Measurements from ENCODE around the gene MXI1.

MXI1 gene

DNA sequence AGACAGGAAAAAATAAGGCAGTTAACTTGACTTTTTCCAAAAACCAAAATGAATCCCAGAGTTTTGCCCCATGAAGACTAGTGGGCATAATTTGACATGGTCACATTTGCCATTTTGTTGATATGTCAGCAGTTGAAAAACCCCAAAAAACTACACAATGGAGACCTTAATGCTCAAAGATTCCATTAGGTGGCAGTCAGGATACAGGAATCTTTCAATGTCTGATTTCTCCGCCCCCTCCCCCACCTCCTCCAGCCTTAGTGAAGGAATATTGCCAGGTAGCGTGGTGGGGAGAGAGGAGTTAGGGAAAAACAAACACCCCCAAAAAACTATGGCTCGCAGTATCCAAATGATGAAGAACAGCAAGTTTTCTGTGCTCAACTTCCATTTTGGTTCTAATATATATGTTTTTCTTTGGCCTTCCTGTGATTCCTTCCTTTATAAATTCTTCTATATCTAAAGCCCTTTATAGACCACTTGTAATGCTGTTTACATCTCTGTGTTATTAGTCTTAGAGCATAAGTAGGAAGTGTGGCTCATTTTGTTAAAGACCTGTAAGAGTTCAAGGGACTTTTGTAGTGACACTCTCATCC lies 104.0 kb downstream of the MXI1 start:
- H3K9me3 ChIP-seq (ENCODE audit: low read length) = no peaks in the 10 kb centered on the region
- no peak overlapping the region for H3K4me3 ChIP-seq (ENCODE audit: low read depth in 1 of 2, low read length in 2 of 2)
- H3K27ac ChIP-seq (ENCODE audit: low read depth, low read length) = no peak overlapping the region
- H3K4me1 ChIP-seq (ENCODE audit: insufficient read depth, low read length) = no peaks in the 10 kb centered on the region
- H3K36me3 ChIP-seq (ENCODE audit: insufficient read depth, low read length) = no peaks in the 10 kb centered on the region
- H3K9ac ChIP-seq (ENCODE audit: low read length) = no peak overlapping the region
- H3K27me3 ChIP-seq (ENCODE audit: control insufficient read depth in 1 of 2, insufficient read depth in 2 of 2, low read length in 2 of 2) = no peaks in the 10 kb centered on the region

DNA sequence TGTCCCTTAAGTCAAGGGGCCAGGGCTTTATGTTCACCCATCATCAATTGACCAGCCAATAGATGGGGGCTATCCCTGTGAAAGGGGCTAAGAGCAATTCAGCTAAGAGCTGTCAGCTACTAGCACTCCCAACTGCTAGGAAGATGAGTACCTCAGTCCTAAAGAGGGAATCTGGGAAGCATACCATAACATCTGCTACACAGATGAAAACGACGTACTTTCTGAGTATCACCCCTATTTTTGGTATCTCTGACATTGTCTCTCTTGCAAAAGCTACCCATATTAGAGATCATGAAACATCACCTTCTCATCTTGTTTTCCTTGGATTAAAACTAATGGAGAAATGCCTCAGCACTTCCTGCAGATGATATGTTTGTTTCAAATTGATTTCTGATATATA lies 104.8 kb downstream of the MXI1 start:
- H3K4me3 ChIP-seq (ENCODE audit: low read depth in 1 of 2, low read length in 2 of 2) = no peak overlapping the region
- H3K27me3 ChIP-seq (ENCODE audit: control insufficient read depth in 1 of 2, insufficient read depth in 2 of 2, low read length in 2 of 2) = no peaks in the 10 kb centered on the region
- no peak overlapping the region for H3K27ac ChIP-seq (ENCODE audit: low read depth, low read length)
- H3K9ac ChIP-seq (ENCODE audit: low read length) = no peak overlapping the region
- H3K36me3 ChIP-seq (ENCODE audit: insufficient read depth, low read length) = no peaks in the 10 kb centered on the region
- no peaks in the 10 kb centered on the region for H3K9me3 ChIP-seq (ENCODE audit: low read length)
- no peaks in the 10 kb centered on the region for H3K4me1 ChIP-seq (ENCODE audit: insufficient read depth, low read length)

DNA sequence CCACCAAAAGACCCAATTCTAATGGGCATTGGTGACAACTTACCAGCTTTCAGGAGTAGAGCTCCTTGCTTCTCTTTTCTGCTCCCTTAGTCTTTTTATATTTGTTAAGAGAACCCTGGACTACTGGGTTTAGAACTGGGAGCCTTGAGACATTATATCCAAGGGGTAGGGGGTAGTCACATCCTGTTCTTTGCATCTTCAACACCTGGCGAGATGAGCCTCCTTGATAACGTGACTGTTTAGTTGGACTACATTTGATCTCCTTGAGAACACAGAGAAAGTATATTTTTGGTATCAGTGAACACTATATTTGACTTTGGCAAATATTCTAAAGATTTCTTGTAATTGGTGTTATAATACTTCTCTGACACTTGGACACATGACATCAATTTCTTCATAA lies 106.3 kb downstream of the MXI1 start:
- no peaks in the 10 kb centered on the region for H3K4me1 ChIP-seq (ENCODE audit: insufficient read depth, low read length)
- no peak overlapping the region for H3K4me3 ChIP-seq (ENCODE audit: low read depth in 1 of 2, low read length in 2 of 2)
- no peaks in the 10 kb centered on the region for H3K27me3 ChIP-seq (ENCODE audit: control insufficient read depth in 1 of 2, insufficient read depth in 2 of 2, low read length in 2 of 2)
- no peak overlapping the region for H3K9ac ChIP-seq (ENCODE audit: low read length)
- H3K9me3 ChIP-seq (ENCODE audit: low read length) = no peaks in the 10 kb centered on the region
- H3K27ac ChIP-seq (ENCODE audit: low read depth, low read length) = no peak overlapping the region
- no peaks in the 10 kb centered on the region for H3K36me3 ChIP-seq (ENCODE audit: insufficient read depth, low read length)

DNA sequence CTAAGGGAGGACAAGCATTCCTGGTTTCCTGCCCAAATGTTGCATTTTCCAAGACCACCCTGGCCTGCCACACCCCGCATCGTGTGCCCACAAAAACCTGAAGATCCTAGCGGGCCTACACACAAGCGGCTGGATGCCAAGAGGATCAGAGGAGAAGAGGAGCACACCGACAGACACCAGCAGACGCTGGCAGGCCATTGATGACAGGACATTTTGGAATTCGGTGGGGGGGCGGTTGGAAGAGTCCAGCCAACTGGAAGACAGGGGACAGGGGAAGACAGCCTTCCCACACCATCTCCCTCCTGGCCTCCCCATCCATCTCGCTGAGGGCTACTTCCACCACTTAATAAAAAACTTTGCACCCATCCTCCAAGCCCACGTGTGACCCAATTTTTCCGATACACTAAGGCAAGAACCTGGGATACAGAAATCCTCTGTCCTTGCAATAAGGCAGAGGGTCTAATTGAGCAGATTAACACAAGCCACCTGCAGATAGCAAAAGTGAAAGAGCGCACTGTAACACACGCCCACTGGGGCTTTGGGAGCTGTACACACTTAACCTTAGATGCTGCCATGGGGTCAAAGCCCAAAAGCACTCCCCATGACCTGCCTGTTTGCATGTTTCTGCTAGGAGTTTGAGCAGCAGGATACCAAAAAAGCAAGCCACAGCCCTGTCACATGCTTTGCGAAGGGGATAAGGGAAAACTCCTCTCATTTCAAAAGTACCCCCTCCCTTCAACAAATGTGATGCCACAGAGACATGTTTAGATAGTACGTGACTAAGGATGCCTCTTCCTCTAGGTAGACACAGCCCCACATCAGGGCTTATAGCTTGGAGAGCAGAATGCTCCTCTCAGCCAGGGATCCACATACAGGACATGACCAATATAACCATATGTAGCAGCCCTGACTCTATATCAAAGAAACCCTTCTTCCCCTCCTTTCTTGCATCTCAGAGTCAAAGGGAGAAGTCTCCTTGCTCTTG lies 110.8 kb downstream of the MXI1 start:
- no peaks in the 10 kb centered on the region for H3K9me3 ChIP-seq (ENCODE audit: low read length)
- no peak overlapping the region for H3K9ac ChIP-seq (ENCODE audit: low read length)
- H3K36me3 ChIP-seq (ENCODE audit: insufficient read depth, low read length) = no peaks in the 10 kb centered on the region
- H3K4me3 ChIP-seq (ENCODE audit: low read depth in 1 of 2, low read length in 2 of 2) = no peak overlapping the region
- no peak overlapping the region for H3K27ac ChIP-seq (ENCODE audit: low read depth, low read length)
- H3K4me1 ChIP-seq (ENCODE audit: insufficient read depth, low read length) = no peaks in the 10 kb centered on the region
- H3K27me3 ChIP-seq (ENCODE audit: control insufficient read depth in 1 of 2, insufficient read depth in 2 of 2, low read length in 2 of 2) = no peaks in the 10 kb centered on the region

DNA sequence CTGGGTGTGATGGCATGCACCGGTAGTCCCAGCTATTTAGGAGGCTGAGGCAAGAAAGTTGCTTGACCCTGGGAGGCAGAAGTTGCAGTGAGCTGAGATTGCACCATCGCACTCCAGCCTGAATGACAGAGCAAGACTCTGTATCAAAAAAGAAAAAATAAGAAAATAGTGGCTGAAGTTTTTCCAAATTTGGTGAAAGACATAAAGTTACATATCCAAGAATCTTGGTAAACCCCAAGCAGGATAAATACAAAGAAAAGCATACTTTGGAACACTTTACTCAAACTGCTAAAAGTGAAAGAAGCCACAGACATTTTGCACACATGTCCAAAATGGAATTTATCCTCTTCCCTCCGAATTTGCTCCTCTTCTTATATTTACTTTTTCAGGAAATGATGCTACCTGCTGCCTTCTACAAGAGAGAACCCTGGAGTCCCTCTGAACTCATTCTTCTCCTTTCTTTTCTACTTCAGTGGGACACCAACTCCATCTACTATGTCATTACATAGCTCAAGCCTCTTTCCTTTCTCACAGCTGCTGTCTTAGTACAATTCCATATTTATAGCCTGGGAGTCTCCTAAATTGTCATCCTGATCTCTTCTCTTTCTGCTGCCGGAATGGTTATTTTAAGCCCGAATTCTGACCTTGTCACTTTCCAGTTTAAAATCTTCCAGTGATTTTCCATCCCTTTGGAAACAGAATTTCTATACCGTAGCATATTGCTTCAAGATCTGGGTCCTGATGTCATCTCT lies 114.6 kb downstream of the MXI1 start:
- no peak overlapping the region for H3K27ac ChIP-seq (ENCODE audit: low read depth, low read length)
- no peaks in the 10 kb centered on the region for H3K27me3 ChIP-seq (ENCODE audit: control insufficient read depth in 1 of 2, insufficient read depth in 2 of 2, low read length in 2 of 2)
- no peaks in the 10 kb centered on the region for H3K9me3 ChIP-seq (ENCODE audit: low read length)
- H3K4me3 ChIP-seq (ENCODE audit: low read depth in 1 of 2, low read length in 2 of 2) = no peak overlapping the region
- no peaks in the 10 kb centered on the region for H3K36me3 ChIP-seq (ENCODE audit: insufficient read depth, low read length)
- no peak overlapping the region for H3K9ac ChIP-seq (ENCODE audit: low read length)
- no peaks in the 10 kb centered on the region for H3K4me1 ChIP-seq (ENCODE audit: insufficient read depth, low read length)

DNA sequence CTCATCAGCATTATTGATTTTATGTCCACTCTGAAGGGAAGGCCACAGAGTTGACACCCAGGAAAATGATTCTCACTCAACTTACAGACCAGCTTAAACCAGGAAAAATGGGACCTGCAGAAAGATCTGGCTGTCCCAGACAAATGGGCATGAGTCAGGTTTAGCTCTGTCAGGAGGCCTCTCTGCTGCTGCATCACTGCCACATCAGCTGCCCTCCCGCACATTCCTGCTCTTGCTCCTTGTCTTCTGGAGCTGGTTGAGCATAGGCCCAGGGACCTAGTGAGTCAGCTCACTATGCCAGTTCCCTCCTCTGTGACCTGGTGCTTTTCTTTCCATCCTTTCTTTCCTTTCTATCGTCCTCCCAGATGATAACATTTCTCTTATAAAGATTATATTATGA lies 116.1 kb downstream of the MXI1 start:
- no peak overlapping the region for H3K27ac ChIP-seq (ENCODE audit: low read depth, low read length)
- no peaks in the 10 kb centered on the region for H3K4me1 ChIP-seq (ENCODE audit: insufficient read depth, low read length)
- H3K27me3 ChIP-seq (ENCODE audit: control insufficient read depth in 1 of 2, insufficient read depth in 2 of 2, low read length in 2 of 2) = no peaks in the 10 kb centered on the region
- no peaks in the 10 kb centered on the region for H3K9me3 ChIP-seq (ENCODE audit: low read length)
- H3K9ac ChIP-seq (ENCODE audit: low read length) = no peak overlapping the region
- no peaks in the 10 kb centered on the region for H3K36me3 ChIP-seq (ENCODE audit: insufficient read depth, low read length)
- no peak overlapping the region for H3K4me3 ChIP-seq (ENCODE audit: low read depth in 1 of 2, low read length in 2 of 2)

DNA sequence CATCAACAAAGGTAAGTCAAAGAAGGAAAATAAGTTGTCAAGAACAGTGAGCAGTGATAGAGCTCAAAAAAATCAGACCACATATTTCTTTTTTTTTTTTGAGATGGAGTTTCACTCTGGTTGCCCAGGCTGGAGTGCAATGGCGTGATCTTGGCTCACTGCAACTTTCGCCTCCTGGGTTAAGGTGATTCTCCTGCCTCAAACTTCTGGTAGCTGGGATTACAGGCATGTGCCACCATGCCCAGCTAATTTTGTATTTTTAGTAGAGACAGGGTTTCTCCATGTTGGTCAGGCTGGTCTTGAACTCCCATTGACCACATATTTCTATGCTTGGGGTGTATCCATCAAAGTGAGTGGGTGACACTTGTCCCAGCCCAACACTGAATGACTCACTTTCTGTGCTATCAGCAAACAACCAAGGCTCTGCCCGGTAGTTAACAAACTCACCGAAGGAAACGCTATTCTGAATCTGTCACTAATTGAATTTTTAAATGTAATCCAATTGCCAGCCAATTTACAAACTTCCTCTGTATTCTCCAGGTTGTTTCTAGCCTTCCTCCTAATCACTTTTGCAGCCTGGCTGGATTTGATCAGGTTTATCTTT lies 116.9 kb downstream of the MXI1 start:
- H3K27me3 ChIP-seq (ENCODE audit: control insufficient read depth in 1 of 2, insufficient read depth in 2 of 2, low read length in 2 of 2) = no peaks in the 10 kb centered on the region
- H3K27ac ChIP-seq (ENCODE audit: low read depth, low read length) = no peak overlapping the region
- no peaks in the 10 kb centered on the region for H3K36me3 ChIP-seq (ENCODE audit: insufficient read depth, low read length)
- no peak overlapping the region for H3K9ac ChIP-seq (ENCODE audit: low read length)
- H3K4me3 ChIP-seq (ENCODE audit: low read depth in 1 of 2, low read length in 2 of 2) = no peak overlapping the region
- no peaks in the 10 kb centered on the region for H3K9me3 ChIP-seq (ENCODE audit: low read length)
- no peaks in the 10 kb centered on the region for H3K4me1 ChIP-seq (ENCODE audit: insufficient read depth, low read length)

DNA sequence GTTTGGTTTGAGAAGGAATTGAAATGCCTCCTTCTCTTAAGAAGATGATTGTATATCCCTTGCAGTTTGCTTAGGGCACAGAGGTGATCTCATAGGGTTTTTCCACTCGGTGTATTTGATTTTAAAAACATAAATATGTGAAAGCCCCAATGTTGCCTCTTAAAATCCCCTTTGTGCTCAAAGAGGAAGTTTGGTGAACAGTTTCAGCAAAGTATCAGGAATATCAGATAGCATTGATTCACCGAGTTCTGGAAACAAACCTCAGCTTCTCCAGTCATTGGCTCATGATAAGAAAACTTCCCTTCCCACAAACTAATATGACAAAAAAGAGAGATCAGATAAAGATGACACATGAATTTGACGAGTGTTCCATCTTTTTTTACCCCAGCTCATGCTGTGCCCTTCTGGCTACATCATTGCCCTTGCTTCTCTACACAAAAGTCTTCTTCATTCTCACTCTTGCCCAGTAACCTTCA lies 117.4 kb downstream of the MXI1 start:
- Histone ChIP-seq H3K4me3 (ENCODE audit: low read depth in 1 of 2, low read length in 2 of 2) (no peak overlapping the region), H3K9ac (ENCODE audit: low read length) (no peak overlapping the region)

DNA sequence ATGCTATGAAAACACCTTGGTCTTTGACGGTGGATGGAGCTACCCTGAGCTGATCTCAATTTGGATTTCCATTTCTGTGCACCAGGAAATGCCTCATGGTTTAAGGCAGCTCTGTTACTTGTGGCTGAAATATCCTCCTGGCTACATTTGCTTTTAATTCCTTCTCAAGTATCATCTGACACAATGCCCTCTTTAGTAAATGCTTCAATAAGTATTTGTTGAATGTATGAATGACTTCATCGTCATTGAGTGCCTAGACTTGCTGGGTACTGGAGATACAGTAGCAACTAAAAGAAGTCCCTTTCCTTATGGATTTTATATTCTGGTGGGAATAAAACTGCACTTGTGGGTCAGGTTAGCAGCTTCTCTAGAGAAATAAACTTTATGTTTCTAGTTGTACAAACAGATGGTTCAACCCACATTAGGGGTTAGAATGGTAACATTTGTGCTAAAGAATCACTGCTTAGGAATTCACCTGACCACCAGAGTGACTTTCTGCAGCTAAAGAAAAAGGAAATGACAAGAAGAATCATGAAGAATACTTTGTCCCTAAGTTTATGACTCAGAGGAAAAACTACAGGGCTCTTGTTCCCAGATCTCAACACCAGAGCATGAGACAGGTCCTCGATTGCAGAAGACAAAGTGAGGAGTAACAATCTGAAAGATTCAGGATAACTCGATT lies 119.1 kb downstream of the MXI1 start:
- no peak overlapping the region for H3K4me3 ChIP-seq (ENCODE audit: low read depth in 1 of 2, low read length in 2 of 2)
- H3K4me1 ChIP-seq (ENCODE audit: insufficient read depth, low read length) = no peaks in the 10 kb centered on the region
- no peaks in the 10 kb centered on the region for H3K36me3 ChIP-seq (ENCODE audit: insufficient read depth, low read length)
- H3K9ac ChIP-seq (ENCODE audit: low read length) = no peak overlapping the region
- no peaks in the 10 kb centered on the region for H3K9me3 ChIP-seq (ENCODE audit: low read length)
- no peak overlapping the region for H3K27ac ChIP-seq (ENCODE audit: low read depth, low read length)
- H3K27me3 ChIP-seq (ENCODE audit: control insufficient read depth in 1 of 2, insufficient read depth in 2 of 2, low read length in 2 of 2) = no peaks in the 10 kb centered on the region

More for the DNA sequence above, 117.4 kb downstream of the MXI1 start:
- H3K4me1 ChIP-seq (ENCODE audit: insufficient read depth, low read length) = no peaks in the 10 kb centered on the region
- H3K27ac ChIP-seq (ENCODE audit: low read depth, low read length) = no peak overlapping the region
- no peaks in the 10 kb centered on the region for H3K27me3 ChIP-seq (ENCODE audit: control insufficient read depth in 1 of 2, insufficient read depth in 2 of 2, low read length in 2 of 2)
- H3K9me3 ChIP-seq (ENCODE audit: low read length) = no peaks in the 10 kb centered on the region
- H3K36me3 ChIP-seq (ENCODE audit: insufficient read depth, low read length) = no peaks in the 10 kb centered on the region

DNA sequence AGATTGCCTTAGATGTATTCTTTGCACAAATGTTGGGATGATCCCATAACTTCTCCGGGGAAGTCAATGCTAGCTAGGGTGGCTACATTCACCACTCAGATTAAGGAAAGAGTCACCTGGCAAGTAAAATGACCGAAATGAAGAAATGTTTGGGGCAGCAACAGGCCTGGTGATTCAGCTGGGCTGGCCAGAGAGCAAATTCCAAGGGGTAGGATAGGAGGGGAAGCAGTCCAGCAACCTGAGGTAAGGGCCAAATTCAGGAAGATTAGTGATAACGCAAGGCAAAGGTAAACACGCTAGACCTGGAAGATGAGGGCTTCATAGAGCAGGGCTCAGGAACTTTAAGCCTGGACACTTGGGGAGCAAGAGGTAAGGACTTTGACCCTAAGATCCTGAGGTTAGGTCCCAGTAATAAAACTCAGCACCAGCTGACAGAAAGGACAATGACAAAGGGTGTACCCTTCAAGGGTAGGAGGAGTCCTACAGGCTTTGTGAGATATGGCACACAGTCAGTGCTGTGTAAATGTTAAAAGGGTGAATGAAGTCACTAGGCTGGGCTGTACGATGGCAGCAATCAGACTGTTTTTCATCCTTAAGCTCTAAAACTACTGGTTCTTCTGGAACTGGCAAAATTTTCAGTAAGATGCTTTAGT lies 120.0 kb downstream of the MXI1 start:
- no peak overlapping the region for H3K4me3 ChIP-seq (ENCODE audit: low read depth in 1 of 2, low read length in 2 of 2)
- H3K9ac ChIP-seq (ENCODE audit: low read length) = no peak overlapping the region
- H3K36me3 ChIP-seq (ENCODE audit: insufficient read depth, low read length) = no peaks in the 10 kb centered on the region

More for the DNA sequence above, 120.0 kb downstream of the MXI1 start:
- H3K9me3 ChIP-seq (ENCODE audit: low read length) = no peaks in the 10 kb centered on the region
- no peaks in the 10 kb centered on the region for H3K27me3 ChIP-seq (ENCODE audit: control insufficient read depth in 1 of 2, insufficient read depth in 2 of 2, low read length in 2 of 2)
- no peak overlapping the region for H3K27ac ChIP-seq (ENCODE audit: low read depth, low read length)
- H3K4me1 ChIP-seq (ENCODE audit: insufficient read depth, low read length) = no peaks in the 10 kb centered on the region
